GM21360 (cell line): ENCODE results near the gene EPB41L4A.

Experiments used
- ATAC-seq: cut with Tn5 transposase; IDR thresholded peaks from one replicate; pipeline ENCODE4 v1.9.1; 2021; ENCODE audit warnings: mild to moderate bottlenecking, moderate library complexity; ENCODE audit not compliant: unreplicated experiment

Gene EPB41L4A

DNA sequence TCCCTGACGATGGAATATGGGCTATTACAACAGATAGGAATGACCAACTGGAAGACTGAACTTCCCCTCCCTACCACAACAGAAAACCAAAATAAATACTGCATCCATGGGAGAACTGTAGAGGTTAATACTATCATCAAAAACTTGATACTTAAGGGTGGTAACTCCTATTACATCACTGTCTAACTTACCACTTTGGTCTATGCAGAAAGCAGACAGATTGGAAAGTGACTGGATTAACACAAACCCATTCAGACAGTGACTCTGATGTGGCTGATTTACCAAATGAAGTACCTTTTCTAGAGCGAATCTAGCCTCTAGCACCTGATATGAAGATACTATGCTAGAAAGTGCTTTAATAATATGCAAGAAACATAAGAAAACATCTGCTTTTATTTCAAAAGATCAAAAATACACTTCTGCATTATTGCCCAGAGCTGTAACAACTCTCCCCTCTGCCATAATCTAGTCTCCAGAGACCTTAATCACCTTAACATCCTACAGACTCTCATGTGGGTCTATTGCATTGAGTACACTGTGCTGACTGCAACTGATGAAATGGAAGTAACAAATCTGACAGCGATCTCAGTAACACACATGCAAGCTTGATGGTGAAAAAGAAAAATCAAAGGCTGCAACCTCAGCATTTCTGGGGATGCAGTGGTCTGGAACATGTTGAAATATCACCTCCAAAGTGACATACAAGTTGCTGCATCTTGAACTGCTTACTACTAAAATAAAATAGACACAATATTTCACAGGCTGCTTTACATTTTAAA, 62.7 kb downstream of the EPB41L4A start:
- no peak for ATAC-seq

DNA sequence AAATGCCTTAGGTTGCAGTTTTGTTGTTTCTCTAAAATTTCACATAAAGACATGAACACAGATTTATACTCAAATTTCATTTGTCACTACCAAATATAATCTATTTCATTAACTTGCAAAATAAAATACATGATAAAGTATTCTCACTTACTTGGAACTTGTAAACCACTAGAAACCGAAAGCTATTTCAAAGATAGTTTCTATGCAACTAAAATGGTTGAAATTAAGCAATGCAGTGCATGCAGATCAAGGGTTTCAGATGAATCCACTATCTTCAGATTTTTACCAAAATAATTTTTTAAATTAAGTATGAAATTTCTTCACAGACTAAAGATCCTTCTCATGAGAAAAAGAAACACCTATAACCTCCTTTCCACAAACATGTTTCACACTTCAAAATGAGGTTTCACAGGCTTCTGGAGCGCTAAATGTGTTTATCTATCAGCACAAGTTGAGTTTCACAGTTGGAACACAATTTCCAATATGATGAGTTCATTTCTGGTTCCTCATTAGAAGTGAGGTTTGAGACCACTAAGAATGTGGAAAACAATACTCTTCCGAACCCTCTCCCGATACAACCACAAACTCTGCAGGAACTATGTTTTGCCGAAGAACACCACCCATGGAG, 63.9 kb downstream of the EPB41L4A start:
- no peak for ATAC-seq

DNA sequence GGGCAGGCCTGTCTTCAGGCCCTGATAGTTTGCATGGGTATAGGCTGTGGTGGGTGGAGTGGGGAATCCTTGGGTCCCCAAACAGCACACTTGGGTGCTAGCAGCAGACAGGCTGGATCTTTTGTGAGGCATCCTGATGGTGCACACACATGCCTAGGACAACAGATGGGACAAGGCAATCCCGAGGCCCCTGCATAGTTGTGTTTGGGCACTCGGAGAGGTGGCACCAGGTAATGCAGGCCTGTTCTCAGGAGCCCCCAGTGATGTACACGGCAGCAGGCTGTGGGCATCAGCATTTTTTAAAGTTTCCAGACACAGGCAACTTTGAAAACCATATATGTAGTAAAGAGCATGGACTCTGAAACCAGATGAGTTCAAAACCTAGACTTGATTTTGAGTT, 65.4 kb downstream of the EPB41L4A start:
- no peak for ATAC-seq

DNA sequence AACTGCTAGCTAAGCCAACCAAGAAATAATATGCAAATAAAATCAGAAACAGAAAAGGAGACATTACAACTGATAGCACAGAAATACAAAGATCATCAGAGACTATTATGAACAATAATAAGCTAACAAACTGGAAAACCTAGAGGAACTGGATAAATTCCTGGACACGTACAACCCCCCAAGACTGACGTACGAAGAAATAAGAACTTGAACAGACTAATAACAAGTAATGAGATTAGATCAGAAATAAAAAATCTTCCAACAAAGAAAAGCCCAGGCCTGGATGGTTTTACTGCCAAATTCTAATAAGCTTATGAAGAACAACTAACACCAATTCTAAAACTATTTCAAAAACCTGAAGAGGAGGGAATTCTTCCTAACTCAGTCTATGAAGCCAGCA, 67.9 kb downstream of the EPB41L4A start:
- ATAC-seq: no peak

DNA sequence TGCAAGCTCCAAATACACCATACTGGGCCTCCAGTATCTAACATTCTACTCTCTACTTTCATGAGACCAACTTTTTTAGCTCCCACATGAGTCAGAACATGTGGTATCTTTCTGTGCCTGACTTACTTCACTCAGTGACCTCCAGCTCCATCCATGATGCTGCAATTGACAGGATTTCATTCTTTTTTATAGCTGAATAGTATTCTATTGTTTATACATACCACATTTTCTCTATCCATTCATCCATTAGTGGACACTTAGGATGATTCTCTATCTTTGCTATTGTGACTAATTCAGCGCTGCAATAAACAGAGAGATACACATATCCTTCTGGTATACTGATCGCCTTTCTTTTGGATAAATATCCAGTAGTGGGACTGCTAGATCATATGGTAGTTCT, 68.5 kb downstream of the EPB41L4A start:
- ATAC-seq: no peak

DNA sequence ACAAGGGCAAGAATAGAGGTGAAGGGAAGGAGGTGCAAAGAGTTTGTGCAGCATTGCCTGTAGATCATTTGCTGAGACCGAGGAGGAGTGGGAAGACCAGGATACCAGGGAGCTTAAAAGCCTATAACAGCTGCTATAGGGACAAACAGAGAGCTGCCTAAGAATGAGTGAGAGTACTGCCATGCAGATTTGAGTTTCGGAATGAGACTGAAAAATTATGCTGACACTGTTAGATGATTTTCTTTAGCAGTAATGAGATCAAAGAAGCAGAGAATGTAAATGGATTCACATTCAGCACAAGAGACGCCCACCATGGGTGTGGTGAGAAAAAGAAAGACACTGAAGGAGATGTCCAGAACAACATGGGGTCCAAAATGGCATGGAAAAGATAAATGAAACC, 69.7 kb downstream of the EPB41L4A start:
- no peak for ATAC-seq

DNA sequence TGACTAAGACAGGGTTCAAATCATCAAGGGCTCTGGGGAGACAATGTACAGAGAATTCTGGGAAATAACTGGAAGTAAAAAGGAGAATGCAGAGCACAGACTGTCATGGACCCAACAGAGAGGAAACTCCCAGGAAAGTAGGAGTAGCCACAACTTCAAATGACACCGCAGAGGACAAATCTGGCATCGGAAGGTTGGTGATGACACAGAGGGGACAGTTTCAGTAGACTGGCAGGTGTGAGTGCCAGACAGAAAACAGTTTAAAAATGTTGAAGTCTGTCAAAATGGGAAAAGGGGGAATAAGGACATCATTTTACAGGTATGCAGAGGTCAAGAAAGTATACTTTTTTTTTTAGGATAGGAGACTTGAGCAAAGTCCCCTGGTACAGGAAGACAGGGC, 70.2 kb downstream of the EPB41L4A start:
- no peak for ATAC-seq

DNA sequence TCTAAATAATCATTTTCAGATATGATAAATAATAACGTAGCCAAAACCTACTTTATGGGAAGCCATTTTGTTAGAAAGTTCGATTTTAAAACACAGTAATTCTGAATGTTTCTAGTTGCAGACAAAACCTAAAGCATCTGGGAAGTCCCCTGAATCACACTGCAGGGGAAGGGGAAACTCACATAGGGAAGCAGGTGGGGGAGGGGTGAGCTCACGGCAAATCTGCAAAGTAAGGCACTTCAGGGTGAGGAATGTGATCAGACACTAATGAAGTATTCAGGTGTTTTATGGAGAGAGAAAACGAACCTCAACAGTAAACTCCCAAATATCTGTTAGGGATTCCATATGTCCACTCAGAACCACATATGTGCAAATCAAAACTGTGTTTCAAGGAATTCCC, 70.7 kb downstream of the EPB41L4A start:
- ATAC-seq: no peak

DNA sequence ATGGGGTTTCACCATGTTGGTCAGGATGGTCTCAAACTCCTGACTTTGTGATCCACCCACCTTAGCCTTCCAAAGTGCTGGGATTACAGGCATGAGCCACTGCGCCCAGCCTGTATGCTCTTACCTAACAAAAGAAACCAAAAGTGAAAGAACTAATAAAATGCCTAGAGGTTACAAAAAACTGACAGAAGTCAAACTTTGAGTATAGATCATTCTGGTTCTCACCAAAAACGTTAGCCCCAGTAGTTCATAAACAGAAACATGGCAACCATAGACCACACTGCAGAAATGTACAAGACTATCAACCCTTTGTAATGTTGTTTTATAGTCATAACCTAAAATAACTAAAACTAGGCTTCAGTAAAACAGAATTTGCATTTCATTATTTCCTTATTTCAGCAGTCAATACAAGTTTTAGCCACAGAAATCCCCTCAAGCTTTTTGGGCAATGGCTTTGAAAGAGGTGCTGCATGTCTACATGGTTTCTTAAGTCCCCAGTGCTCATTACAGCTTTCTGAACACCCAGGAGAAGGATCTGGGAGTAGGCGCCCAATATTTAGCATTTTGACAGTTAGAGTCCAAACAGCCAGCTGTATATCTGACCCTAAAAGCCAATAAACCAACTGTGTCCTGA, 72.5 kb downstream of the EPB41L4A start:
- ATAC-seq: peak; percentile 62

DNA sequence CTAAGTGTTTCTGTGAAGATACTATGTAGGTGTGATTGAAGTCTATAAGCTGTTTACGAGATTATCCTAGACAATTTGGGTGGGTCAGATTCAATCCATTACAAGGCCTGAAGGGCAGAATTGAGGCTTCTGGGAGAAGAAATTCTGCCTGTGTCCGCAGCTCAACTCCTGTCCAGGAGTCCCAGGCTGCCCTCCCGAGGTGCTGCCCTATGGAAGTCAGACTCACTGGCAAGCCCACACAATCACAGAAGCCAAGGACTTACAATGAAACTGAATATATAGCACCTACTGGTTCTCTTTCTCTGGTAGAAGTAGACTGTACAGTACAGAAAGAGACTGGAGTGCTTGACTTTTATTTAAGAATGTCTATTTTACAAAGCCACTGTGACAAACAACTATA, 74.5 kb downstream of the EPB41L4A start:
- ATAC-seq: no peak

DNA sequence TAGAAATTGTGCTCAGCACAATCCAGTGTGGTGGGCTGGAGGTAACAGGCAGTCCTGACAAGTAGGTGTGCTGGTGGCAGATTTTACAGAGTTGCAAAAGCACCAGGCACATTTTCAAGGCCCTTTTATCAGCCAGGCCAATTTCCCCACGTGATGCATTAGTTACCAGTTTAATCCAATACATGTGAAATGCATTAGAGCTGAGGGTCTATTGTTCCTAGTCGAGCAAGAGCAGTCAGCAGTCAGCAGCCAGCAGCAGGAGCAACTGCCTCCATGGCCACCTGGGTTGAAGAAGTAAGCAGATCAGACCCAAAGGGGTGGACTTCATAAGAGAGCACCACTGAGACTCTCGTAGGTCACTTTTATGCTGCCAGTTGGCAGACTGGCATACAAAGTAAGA, 76.7 kb downstream of the EPB41L4A start:
- ATAC-seq: no peak

DNA sequence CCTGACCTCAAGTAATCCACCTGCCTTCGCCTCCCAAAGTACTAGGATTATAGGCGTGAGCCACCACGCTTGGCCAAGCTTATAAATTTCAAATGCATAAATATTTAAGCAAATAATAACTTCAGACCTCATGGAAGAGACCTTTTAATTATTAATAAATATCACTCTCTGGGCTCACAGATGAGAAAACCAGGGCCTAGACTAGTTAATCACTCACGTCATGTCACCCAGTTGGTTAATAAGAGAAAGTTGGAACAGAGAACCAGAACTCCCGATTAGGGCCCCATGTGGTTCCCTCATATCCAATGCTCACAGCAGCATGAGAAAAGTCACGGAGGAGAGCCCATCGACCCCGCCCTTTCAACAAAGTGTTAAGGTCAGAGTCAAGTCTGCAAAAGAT, 79.3 kb downstream of the EPB41L4A start:
- ATAC-seq: no peak

DNA sequence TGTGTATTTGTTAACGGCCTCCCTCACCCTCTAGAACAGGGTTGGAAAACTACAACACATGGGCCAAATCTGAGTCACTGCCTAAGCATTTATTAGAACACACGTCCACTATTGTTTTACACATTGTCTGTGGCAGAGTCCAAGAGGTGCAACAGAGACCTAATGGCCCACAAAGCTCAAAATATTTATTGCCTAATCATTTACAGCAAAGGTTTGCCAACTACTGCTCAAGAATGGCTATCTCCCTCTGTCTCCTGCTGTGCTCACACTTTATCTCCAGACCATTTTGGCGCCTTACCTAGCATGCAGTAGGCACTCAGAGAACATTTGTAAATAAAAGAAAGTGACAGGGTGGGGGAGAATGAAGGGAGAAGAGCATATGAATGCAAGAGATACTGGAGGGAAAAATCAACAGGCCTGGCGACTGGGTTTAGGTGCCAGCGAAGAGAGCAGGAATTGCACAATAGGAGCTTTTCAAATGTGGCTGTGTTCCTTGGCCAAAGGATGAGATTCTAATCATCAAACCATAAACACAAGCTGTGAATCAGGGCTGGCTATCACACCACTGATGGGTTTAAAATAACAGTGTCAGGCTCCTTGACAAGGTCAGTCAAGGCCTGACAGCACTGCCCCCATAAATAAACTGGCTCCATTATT, 80.3 kb downstream of the EPB41L4A start:
- no peak for ATAC-seq

DNA sequence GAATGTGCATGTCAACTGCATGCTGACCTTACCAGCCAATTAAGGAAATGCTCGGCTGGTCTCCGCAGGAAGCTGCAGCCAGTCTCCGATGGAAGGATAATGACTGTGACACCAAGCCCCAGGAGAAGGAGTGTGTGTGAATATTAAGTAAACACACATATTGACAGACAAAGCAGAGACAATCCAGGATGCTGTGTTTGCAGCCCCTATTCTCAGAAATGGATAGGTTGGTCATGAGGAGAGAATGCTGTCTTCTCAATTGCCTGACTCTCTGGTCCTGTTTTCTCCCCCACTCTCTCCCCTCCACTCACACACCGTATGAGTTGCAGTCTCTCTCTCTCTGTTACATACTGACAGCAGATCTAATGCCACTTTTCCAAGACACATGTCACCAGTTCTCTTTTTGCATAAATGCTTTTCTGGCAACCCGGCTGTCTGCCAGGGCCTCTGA, 85.7 kb downstream of the EPB41L4A start:
- ATAC-seq: no peak

DNA sequence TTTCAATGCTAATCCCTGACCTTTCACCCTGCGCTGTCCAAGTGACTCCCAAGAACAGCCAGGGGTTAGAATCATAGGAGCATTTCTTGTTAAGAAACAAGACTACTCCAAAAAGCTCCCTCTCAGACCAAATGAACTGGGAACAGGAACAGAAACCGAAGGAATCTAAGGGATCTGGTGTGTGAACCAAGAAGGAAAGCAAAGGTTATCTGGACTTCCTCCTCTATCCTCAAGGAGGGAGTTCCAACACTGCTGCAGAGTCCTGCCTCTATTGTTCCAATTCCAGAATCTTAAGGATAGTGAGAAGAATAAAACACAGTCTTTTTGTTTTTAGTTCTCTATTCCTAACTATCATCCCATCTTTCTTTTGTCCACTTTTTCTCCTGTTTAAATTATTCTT, 87.2 kb downstream of the EPB41L4A start:
- no peak for ATAC-seq

DNA sequence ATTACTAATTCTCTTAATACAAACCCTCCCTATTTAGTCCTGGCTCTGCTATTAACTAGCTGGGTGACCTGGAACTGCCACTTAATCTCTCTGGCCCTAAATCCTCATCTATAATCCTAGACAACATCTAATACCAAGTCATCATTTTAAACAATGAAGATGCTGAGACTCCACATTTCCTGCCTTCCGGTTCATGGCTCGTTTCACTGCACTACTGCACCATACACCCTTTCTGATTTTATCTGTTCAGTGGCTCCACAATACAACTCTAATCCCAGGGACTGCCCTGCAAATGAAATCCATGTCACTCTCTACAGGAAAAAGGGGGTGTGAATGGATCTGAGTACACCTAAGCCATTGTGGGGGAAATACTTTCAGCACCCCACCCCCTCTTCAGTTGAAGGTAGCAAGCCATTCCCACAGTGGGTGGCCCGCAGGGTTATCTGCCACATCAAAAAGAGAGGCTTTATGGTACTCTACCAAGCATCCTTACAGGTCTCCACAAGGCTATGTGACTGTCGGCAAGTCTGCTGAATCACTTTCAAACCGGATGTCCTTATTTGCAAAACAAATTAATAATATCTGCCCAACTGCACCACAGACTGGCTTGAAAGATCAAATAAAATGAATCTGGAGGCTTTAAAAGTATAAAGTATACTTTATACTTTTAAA, 89.5 kb downstream of the EPB41L4A start:
- peak; percentile 90 for ATAC-seq

DNA sequence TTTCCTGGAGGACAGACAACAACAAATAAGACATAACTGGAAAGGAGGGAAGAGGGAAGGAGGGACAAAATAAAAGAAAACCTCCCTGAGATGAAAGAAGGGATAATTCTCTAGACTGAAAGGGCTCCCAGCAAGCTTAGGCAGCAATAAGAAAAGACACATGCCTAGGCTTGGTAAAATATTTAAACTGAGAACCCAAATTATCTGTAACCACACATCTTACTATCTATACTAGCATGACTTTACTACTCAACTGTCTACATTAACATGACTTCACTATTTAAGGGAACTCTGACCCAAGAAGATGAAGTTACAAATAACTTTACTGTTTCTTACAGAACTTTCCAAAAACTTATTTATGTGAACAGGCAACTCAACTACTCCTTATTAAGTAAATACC, 95.9 kb downstream of the EPB41L4A start:
- no peak for ATAC-seq

DNA sequence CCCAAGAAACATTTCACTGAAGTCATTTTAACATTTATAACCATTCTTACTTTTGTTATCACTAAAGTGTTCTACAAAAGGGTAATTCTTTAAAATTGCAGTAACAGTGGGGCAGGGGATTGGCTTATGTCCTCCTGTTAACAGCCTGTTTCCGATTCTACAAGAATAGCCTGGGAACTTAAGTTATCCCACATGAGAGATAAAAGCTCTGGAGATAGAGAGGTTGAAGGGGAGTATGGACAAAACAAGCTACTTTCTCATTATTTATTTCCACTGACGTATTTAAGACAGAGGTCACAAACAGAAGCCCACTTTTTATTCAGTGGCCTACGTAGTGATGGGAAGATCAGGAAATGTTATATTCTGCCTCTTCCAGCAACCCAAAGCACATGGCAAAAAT, 98.7 kb downstream of the EPB41L4A start:
- ATAC-seq: no peak

DNA sequence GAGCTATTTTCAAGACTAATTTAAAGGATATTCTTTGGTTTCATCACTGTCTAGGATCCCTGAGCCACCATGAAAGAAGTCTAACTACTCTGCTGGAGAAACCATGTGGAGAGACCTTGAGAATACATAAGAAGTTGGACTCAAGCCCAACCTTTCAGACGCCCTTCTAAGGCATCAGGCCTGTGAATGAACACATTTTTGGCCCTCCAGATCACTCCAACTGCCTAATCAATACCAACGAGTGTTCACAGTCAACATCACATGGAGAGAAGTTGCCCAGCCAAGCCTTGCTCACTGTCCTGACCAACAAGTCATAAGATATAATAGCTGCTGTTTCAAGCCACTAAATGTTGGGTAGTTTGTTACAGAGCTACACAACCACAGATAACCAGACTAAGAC, 100.7 kb downstream of the EPB41L4A start:
- no peak for ATAC-seq

DNA sequence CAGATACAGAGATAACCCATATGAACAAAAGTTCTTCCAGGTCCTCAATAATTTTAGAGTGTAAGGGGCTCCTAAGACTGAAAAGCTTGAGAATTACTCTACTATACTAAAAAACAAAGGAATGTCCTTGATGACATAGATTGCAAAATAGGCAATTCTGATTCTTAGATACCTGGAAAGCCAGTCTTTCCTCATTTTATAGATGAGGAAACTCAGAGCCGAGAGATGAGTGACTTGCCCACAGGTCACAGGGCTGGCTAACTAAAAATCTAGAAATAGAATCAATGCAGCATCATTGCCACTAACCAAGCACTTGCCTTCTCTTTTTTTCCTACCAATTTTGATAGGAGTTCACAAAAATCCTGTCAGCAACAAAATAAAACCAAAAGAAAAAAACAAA, 101.2 kb downstream of the EPB41L4A start:
- ATAC-seq: no peak

DNA sequence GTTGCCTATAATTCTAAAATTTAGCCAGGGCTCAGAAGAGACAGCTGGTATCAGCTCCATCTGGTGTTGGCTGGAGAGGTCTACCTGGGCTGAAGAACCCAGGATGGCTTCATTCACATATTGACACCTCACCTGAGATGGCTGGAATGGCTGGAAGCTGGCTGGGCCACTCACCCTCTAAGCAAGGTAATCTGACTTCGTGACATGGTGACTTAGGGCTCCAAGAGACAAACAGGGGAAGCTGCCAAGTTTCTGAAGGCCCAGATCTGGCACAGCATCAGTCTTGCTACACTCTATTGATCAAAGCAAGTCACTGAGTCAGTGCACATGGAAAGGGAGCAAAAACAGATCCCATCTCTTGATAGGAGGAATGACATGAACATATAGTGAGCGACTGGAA, 102.3 kb downstream of the EPB41L4A start:
- ATAC-seq: no peak
